Measurements from ENCODE around the gene ZNF90.
"Not testable (repeated sequence)": the region's sequence is repeated elsewhere in the genome, so short reads cannot be mapped to it uniquely, and the experiment has no call there.

ZNF90 gene

DNA sequence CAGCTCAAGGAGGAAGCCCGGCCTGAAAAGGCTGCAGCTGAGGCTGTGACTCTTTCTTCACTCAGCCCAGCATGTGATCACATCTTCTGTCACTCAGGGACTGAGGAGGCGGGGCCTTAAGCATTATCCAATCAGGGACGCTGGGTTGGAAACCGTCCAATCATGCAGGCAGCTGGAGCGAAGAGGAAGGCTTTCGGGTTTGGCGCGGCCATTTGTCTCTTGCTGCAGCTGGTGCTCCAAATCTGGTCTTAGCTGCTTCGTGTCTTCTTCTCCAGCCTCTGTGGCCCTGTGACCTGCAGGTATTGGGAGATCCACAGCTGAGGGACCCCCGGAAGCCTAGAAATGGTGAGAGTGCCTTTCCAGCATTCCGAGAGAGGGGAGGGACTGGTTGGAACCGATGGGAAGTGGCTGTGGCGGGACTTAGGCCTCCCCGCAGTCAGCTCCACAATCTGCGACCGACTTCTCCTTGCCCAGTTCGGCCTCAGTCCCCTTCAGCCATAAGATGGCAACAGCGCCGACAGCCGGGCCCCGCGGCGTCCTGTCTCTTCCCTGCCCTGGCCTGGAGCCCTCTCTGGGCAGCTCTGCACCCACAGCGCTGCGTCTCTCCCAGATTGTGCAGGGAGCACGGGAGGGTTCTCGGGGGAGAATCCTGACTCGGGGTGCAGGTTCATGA lies at the start of gene ZNF90:
ZNF90 (plus strand) TSS at position 210 of the 673 bp plus-strand sequence; CDS start at position 343, 133 bp downstream.
- peak; percentile 80 for DNase-seq

DNA sequence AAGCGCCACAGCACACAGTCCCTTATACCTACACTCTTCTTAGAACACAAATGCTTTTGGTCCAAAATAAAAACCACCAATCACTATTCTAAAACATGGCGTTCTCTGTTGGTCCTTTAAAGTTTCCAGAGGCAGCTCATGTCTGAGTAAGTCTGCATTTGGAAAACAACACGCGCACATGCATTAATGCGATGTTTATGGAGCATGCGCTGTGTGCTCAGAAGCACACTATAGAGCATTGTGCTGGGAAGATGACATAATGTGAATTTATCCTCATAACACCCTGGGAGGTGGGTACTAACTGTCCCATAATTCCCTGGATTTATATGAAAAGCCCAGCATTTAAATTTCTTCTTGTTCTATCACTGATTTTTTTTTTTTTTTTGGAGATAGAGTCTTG lies 49.2 kb upstream of the ZNF90 start:
- no peak for DNase-seq

DNA sequence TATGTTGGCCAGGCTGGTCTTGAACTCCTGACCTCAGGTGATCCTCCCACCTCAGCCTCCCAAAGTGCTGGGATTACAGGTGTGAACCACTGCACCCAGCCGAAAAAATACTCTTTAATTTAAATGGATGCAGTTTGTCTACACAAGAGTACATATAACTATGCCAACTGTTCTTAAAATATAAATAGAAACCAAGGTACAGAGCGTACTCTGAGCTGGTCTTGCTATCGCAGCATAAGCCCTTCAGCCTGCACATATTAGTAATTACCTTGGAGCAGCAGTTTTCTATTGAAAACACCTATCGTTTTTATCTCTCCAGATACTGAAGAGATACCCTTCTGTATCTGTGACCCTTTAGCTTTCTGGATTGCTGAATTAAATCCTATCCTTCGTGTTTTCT lies 41.9 kb upstream of the ZNF90 start:
- no peak for DNase-seq

DNA sequence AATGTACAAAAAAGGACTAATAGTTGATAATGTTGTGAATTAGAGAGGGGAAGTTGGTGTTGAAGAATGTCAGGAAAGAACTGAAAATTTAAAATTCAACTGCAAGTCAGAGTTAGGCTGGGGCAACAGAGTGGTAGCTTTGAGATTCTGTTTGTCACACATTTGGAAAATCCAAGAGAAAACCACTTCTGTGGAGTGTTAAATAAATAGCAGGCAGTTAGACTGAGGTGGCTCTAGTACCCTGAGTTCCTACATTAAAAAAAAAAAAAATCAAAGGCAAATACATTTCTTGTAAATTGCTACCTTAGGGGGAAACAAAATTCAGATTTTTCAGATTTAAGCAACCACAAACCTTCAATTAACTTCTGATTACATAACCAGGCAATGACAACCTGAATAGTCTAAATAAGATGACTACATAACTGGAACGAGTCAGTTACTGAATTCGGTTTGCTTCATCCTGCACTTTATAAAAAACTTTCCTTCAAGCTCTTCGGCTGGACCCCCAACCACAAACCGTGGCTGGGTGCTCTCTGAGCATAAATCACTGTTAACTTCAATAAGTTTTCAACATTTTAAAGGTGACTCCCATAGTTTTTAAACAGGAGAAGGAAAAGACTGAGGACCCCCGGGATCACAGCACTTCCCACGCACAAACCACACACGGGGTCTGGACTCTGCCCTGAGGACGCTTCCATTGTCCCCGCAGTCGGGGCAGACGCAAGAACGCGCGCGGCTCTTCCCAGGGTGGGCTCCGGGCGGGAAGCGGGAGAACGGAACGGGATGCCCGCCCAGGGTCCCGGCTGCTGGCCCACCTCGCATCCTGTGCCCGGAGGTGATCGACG lies 39.2 kb upstream of the ZNF90 start:
- DNase-seq: no peak

DNA sequence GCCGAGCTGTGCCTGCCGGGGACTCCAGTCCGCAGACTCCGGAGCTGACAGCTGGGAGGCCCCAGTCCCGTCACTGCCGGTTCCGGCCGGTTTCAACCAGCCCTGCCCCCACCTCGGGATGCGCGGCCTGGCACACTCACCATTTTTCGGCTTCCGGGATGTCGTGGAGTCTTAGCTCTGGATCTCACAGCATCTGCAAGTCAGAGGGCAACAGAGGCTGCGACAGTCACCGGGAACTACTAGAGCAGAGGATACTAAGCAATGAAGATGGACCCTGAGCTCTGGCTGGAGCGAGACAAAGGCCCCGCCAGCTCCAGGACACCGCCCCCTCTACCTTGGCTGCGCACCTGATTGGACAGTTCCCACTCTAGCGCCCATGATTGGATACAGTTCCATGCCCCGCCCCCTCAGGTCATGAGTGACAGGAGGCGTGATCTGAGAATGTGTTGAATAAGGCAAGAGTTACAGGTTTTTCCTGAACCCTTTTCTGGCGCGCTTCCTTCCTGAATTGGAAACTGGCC lies 38.5 kb upstream of the ZNF90 start, which contains the start of gene ZNF682:
ZNF682 (minus strand) TSS at position 303 of the 521 bp plus-strand sequence; CDS start at position 143, 160 bp downstream.
- DNase-seq: peak; percentile 96

DNA sequence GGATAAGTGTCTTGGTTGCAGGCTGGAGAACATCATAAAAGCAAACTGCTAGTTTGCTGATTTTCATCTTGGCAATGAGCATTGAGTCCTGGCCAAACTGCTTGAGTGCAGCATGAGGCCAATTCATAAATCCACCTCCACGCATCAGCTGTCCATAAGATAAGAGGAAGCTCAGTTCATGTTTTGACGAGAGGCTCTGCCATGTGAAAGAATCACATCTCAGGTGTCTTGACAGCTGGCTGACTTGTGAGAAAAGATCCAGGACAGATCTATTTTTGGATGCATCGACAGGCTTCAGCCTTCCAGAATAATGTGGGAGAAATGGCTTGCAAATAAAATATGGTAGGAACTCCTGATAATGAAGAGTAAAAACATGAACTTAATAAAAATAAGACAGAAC lies 33.1 kb upstream of the ZNF90 start:
- no peak for DNase-seq

DNA sequence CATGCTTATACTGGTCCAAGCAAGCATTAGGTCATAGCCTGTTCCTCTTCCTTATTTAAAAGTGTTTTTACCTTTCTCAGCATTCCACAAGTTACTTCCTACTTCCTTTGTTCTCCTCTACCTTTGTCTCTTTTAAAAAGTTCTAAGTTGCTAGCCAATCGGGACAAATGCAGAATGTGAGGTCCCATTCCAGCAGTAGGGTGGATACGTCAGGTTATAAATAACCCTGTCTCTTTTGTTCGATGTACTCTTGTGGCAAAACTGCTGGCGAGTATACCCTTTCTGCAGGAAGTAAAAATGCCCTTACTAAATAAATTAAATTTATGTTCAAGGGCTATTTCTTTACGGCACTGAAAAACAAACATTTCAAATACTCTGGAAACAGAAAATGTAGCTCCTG lies 32.1 kb upstream of the ZNF90 start:
- not testable (repeated sequence) for DNase-seq

DNA sequence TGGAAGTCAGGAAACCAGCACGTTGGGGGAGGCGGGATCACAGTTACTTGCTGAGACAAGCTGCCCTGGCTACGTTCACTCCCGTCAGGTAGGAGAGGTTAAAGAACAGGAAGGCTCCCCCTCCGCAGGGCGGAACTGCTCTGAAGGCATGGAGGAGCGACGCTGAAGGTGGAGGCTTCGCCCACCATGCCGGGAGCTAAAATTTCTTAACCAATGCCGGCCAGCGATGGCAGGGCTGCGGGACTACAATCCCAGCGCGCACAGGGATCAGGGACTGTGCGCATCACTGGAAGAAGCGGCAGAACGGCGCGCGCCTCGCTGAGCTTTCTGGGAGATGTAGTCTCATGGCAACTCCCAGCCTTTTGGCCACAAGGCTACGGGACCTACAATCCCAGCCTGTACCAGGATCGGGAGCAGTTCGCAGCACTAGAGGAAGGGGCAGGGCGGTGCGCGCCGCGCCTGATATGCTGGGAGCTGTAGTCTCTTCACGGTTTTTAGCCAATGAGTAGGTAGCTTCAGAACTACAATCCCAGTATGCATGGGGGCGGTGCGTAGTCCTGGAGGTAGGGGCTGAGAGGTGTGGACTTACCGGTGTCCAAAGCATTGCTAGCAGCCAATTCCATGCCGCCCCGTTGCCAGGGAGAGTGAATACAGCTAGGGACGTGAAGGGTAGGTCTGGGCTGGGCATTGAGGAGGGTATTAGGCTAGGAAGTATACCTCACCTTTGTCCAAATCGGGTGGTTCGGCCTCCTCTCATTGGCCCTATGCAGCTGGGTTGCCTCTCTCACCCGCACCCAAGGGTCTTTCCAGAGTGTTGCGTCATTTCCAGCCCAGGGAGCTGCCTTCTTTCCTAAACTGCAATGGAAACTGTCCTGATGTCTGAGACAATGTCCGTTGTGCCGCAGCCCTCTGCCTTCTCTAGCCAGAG lies 25.7 kb upstream of the ZNF90 start:
- DNase-seq: peak; percentile 91

DNA sequence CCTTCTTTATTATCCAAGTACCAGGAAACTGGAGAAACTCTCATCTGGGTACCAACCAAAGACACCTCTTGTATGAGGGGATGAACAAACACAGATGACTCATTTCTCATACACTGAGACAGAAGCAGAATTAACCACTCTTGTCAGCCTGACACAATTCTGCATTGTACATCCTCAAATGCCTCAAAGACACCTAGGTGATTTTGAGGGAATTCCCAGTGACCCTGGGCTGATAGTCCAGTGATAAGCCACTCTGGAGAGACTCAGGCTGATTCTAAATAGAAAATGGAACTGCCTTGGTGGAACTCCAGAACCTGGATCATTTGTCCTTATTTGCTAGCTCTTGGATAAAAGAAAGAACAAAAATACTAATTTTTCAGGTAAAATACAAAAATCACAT lies 19.1 kb upstream of the ZNF90 start:
- not testable (repeated sequence) for DNase-seq

DNA sequence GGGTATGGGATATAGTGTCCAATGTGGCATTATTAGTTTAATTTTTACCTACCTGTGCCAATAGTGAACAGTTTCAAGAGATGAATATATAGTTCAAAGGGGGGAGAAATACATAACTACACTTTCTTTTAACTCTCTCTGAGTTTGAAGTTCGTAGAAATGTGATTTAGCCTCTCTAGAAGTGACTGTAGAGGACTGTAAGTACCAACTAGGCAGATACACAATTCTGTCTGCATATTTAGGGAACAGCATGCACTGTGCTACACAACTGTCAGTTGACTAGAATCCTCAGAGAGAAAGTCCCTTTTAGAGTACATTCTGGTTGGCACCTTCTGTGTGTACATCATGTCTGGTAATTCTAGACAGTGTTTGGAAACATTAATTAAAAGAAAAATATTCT lies 17.5 kb upstream of the ZNF90 start:
- no peak for DNase-seq

DNA sequence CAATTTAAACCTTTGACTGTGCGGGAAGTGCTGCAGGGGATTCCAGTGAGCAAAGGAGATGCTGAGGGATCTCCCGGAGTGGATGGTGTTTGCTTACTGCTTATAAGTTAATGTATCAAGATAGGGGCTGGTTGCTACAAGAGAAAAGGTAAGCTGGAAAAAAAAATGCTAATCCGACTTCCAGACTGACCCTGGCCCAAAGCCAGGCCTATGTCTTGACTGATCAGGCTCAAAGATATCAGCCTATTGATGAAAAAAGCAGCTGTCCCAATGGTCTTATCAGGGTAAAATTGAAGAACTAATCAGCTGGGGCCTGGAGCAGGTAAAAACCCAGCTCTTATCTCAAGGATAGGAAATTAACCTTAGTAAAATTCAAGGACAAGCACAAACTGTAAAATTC lies 10.9 kb upstream of the ZNF90 start:
- DNase-seq: no peak

DNA sequence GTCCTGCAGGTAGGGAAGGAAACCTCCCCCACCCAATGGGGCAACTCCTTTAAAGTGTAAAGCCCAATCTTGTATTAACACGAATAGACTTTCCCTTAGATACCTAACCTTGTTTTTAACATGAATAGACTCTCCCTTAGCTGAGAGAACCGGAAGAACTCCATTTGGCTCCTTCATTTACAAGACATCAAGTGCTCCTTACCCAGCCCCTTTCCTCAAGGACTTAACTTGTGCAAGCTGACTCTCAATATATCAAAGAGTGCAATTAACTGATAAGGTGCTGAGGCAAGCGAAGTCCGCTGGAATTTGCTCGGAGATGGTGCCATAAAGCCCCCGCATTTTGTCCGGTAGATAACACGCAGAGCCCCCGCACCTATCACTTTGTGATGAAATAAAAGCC lies 9.9 kb upstream of the ZNF90 start:
- DNase-seq: no peak

DNA sequence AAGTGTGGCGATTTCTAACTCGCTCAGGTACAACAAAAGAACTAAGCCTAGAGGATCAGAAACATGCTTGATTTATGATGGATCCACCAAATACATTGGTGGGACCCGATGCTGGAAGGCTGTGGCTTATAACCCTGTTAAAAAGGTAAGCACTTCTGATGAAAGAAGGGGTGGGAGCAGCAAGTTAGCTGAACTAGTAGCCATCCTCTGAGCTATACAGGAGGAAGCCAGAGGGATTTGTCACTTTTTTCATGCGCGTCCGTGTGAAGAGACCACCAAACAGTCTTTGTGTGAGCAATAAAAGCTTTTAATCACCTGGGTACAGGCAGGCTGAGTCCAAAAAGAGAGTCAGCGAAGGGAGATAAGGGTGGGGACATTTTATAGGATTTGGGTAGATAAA lies 9.2 kb upstream of the ZNF90 start:
- DNase-seq: not testable (repeated sequence)

DNA sequence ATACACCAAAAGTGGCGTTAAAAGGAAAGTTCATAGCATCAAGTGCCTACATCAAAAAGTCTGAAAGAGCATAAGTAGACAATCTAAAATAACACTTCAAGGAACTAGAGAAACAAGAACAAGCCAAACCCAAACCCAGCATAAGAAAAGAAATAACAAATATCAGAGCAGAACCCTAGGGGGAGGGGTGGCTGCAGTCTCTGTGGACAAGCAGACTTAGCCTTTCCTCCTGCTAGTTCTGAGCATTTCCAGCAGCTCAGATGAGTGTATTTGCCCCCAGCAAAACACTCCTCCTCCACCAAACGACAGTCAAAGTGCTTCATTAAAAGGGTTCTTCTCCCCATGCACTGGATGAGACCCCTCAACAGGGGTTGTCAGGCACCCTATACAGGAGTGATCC lies 7.1 kb upstream of the ZNF90 start:
- DNase-seq: no peak

DNA sequence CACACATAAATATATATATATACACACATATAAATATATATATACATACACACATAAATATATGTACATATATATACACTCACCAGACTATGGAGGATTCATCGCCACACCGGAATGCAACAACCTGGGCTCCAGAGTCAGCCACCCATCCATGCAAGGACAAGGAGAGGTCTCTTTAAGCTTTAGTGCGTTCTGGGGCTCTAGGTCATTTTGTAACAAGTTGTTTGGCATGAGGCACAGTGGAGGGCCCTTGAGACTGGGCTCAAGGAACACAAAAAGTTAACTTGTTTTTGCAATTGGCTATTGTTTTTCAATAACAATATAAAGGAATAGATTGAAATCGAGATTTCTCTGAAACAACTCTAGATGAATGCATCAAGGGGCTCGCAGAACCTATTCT lies 4.9 kb upstream of the ZNF90 start:
- DNase-seq: no peak

DNA sequence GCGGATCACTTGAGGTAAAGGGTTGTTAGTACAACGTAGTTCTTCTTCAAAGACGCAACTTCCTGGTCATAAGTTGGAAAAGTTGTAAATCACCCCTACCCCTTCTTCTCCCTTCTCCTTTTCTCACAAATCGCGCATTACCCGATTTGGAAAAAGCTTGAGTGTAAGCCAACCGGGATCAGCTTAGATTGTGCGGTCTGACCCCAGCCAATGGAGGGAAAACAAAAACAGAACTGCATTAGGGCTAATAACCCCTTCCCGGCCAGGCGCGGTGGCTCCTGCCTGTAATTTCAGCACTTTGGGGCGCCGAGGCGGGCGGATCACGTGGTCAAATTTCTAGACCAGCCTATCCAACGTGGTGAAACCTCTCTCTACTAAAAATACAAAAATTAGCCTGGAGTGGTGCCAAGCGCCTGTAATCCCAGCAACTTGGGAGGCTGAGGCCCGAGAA lies 806 bp downstream of the ZNF90 start:
- DNase-seq: no peak

DNA sequence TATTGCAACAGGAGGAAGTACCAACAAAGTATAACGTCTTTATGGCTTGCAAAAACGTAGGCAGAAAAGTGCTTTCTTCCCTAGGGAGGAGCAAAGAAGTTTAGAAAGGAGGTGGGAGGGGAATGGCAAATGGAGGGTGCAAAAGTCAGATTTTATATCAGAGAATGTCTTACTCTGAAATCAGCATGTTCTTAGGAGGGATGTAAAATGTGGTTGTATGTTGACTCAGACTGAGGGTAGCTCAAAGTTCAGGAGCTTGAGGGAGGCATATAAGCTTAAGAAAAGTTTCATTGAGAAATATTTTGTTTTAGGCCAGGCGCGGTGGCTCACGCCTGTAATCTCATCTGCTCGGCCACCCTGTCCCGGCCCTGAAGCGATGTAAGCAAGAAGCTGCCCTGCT lies 1.7 kb downstream of the ZNF90 start:
- DNase-seq: no peak

DNA sequence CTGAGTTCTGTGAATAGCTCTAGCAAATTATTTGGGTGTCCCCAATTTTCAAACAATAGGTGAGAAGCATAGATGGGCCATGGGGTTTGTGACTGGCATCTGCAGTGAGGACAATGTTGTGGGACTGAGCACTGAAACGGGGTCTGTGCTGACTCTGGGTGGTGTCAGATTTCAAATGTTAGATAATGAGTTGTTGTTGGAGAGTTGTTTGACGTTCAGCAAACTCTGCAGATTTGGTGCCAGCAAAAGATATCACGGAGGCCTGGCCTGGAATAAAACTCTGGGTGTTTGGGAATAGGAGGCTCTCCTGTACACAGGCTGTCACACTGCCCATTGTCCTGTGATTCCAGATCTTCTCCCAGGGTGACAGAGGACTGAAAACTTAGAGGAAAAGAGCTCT lies 2.9 kb downstream of the ZNF90 start:
- no peak for DNase-seq

DNA sequence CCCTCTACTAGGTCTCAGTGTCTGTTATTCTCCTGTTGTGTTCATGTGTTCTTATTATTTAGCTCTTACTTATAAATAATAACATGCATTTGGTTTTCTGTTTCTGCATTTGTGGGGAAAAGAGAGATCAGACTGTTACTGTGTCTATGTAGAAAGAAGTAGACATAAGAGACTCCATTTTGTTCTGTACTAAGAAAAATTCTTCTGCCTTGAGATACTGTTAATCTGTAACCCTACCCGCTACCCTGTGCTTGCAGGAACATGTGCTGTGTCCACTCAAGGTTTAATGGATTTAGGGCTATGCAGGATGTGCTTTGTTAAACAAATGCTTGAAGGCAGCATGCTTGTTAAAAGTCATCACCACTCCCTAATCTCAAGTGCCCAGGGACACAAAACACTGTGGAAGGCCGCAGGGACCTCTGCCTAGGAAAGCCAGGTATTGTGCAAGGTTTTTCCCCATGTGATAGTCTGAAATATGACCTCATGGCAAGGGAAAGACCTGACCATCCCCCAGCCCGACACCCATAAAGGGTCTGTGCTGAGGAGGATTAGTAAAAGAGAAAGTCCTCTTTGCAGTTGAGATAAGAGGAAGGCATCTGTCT lies 4.5 kb downstream of the ZNF90 start:
- DNase-seq: not testable (repeated sequence)

DNA sequence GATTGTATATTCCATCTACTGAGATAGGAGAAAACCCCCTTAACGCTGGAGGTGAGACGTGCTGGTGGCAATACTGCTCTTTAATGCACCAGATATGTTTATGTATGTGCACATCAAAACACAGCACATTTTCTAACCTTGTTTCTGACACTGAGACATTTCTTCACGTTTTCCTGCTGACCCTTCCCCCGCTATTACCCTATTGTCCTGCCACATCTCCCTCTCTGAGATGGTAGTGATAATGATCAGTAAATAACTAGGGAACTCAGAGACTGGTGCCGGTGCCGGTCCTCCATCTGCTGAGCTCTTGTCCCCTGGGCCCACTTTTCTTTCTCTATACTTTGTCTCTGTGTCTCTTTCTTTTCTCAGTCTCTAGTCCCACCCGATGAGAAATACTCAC lies 5.1 kb downstream of the ZNF90 start:
- DNase-seq: not testable (repeated sequence)

DNA sequence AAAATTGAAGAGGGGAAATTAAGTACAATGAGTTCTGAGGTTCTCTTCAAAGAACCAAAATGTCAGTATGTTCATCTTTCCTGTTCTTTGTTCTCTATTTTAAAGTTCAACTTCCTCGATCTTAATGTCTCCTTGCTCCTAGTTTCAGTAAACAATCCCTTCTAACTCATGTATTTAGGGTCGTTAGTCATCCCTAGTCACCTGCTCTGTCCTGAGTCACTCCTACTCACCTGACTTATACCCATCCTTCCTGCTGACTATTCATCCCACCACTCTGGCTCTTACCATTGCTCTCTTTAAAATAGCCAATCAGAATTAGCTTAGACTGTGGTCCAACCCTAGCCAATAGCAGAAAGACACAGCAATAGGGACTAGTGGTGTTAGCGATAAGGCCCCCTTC lies 24.3 kb downstream of the ZNF90 start:
- no peak for DNase-seq

DNA sequence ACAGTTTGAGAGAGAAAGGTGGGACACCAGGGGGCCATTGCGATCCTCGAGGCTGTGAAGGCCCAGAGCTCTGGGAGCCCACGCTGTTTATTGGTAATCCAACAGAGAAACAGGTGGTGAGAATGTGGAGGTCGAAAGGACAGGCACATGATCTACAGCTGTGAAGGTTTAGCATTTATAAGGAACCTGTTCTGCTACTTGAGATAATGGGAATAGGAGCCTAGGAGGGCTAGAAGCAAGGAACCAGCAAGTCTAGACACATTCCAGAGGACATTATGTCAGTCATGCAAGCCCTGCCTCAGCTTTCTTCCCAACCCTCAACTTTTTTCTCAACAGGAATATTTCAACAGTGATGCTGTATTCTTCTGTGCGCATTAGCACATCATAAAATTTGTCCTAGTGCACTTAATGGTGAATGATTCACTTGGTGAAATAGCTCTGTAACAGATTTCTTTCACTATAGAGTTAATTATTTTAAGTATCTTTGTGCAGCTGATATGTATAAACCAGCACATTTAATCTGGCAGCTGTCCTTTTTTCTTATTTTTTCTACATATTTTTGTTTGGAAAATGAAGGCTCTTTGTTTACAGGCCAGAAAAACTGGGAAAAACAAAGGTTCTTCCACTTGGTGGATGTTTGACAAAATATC lies 25.4 kb downstream of the ZNF90 start:
- DNase-seq: no peak

All from NCI-H1436 (cell line).